COLO668 (cell line): ENCODE results near the gene ZNF385C.

Experiments used
- DNase-seq: peaks from one replicate; lab custom pipeline; 2025; ENCODE audit not compliant: unreplicated experiment; lab: John Stamatoyannopoulos, UW

Gene ZNF385C

DNA sequence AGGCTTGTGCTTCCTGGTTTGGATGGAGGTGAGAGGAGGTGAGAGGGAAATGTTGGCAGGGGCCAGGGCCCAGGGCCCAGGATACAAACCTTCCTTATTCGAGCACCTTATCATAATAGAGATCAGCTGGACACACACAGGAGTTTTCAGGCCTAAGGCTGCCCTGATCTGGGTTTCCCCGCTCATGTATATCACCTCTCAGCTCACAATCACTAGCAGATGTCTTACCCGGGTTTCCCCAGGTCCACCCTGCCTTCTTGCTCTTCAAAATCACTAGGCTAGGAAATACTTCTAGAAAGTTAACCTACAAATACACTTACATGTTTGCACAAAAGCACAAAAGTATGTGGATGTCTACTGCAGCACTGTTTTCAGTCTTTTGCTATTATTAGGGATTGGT, 28.6 kb upstream of the ZNF385C start:
- DNase-seq = no peak

GRCh38 chr17:42125565-42125964, 27.3 kb upstream of the ZNF385C start:
- DNase-seq = no peak

DNA sequence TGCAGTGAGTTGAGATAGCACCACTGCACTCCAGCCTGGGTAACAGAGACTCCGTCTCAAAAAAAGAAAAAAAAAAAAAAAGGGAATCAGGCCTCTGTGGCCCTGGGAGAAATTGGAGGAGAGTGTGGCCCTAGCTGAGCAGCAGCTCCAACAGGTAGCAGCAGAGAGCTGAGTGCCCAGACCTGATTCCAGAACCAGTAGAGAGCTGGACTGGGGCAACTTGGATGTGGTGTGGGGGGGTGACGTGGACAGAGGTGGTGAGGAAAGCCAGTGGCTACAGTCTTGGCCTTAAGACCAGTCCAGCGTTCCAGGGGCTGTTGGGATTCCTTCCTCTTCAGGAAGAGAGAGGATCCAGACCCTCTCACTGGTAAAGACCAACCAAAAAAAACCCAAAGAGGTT, 26.0 kb upstream of the ZNF385C start:
- DNase-seq = no peak

- DNase-seq = peak; percentile 48
Measured at GRCh38 chr17:42122371-42123303, 24.4 kb upstream of the ZNF385C start, which contains the start of gene HSPB9. HSPB9 (plus strand) TSS chr17:42122804; CDS start chr17:42122851, 47 bp downstream.

DNA sequence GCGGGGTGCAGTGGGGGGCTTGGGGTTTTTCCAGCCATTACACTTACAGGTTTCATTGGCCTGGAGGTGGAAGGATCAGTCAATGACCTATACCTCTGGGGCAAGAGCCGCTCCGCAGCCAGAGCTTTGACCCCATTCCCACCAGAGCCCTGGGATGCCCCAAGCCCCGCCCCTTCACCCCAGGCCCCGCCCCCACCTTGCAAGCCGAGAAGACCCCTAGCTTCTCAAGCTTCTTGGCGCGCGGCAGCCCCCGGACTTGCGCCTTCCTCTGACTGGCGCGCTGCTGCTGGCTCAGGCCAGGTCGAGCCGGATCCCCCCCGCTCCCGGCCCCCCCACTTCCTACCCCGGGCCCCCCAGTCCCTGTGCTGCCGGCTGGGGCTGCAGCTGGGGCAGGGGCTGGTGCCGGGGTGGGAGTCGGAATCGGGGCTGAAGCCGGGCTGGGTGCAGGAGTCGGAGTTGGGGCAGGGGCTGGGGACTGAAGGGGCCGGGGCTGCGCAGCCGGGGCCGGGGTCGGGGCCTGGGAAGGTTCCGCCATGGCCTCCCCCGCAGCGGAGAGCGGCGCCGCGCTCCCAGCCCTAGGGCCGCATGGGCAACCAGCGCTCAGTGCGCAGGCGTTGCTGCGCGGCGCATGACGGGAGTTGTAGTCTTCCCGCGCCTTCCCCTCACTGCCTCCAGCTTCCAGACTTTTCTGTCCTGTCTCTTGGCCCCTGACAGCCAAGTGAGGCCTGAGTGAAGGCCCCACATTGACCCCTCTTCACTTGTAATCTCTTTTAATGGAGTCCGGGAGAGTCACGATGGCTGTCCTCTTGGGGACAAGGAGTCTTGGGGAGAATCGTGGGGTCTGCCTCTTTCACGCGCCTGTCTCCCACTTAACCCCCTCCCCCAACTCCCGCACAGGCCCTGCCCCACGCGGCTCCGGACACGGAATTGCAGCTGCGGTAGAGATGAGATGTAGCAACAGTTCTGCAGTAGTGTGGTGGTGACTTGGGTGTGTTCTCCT, 22.8 kb upstream of the ZNF385C start, which contains the start of gene KAT2A:
TSS of gene KAT2A (minus strand) at position 598 of the 1,000 bp plus-strand sequence. CDS start at position 535, 63 bp downstream.
- peak; percentile 79 for DNase-seq

DNA sequence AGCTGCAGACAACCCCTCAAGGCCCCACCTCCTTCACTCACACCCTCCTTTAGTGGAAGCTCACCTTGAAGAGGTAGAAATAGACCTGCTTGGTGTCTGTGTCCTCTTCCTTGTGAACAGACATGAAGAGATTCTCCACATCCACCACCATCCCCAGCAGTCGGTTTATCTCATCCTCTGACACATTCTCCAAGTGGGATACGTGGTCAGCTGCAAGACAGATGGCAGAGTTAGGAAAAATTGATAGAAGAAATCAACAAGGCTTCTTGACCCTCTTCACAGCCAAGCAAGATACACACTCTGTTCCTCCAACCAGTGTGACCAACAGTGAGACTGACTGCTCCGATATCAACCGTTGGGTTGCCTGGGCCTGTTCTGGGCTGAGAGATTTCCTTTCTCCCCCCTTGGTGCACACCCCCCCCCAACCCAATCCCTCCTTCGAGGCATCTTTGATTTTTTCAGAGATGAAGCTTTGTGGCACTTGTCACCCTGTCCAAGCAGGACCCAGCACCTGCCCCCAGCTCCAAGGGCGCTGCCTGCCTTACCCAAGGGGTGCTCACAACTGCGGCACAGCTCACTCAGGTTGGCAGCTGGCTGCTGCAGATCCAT, 22.0 kb upstream of the ZNF385C start:
- no peak for DNase-seq

DNA sequence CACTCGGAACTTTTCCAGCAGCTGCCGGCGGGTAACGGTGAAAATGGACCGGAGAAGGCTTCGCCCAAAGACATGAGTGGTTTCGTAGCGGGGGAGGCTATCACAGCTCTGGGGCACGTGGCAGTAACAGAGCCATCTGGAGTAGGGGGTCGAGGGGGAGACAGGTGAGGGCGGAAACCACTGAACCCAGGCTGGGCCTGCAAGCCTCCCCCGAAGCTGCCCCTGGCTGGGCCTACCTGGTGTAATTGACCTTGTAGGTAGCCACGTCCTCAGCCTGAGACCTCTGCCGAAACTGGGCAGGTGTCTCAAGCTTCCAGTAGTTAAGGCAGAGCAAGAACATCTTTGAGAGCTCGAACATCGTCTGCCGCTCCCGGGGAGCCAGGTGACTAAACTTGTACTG, 21.0 kb upstream of the ZNF385C start:
- DNase-seq = no peak

- DNase-seq = peak; percentile 12
Measured at GRCh38 chr17:42118545-42118944, 20.3 kb upstream of the ZNF385C start.

GRCh38 chr17:42118126-42118510, 19.8 kb upstream of the ZNF385C start:
- no peak for DNase-seq

GRCh38 chr17:42117397-42118125, 19.3 kb upstream of the ZNF385C start:
- no peak for DNase-seq

DNA sequence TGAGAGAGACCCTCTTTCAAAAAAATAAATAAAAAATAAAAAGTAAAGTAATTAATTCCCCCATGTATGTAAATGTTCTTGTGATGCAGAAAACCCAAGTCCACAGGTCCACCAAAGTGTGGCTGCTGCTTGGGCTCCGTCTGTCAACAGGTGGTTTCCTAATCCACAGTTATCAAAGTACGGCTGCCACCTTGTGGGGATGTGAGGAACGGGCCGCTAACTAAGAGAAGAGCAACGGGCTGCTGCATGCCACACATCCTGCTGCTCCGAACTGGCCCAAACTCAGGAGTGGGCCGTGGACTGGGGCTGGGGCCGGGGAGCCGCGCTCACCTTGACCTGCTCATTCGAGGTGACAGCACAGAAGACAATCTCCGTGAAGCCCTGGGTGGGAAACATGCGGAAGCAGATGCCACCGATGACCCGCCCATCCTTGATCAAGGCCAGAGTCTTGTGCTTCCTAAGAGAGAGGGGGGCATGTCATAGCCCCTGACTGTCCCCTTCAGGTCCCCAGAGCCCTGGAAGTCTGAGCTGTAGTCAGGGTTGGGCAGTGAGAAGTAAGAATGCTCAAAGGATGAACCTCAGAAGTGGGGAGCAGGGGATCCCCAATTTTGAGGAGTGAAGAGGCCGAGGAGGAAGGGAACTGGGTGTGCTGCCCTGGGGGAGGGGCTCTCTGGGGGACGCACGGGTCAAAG, 18.6 kb upstream of the ZNF385C start:
- DNase-seq = peak; percentile 65

- no peak for DNase-seq
Measured at GRCh38 chr17:42114118-42114517, 15.8 kb upstream of the ZNF385C start.

- no peak for DNase-seq
Measured at GRCh38 chr17:42113293-42114069, 15.2 kb upstream of the ZNF385C start.

- DNase-seq = peak; percentile 10
Measured at GRCh38 chr17:42112552-42113176, 14.4 kb upstream of the ZNF385C start, which contains the start of gene DHX58. DHX58 (minus strand) TSS chr17:42112714; CDS start chr17:42111892, 822 bp downstream.

GRCh38 chr17:42111871-42112551, 13.7 kb upstream of the ZNF385C start:
- no peak for DNase-seq

DNA sequence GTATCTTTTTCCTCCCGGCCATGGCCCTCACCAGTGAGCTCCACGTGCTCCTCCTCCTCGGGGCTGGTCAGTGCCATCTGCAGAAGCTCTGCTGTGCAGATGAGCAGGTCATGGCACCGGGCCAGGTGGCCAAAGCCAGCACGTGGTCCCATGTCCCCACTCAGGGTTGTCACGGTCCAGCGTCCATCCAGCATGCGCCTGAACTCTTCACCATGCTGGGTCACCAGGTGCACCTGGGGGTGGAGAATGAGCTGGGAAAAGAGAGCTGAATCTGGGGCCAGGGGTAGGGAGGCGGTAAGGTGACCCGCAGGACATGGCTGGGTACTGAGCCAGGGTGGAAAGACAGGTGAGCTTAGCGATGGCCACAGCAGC, 13.0 kb upstream of the ZNF385C start:
- DNase-seq = no peak

GRCh38 chr17:42110301-42111264, 12.3 kb upstream of the ZNF385C start:
- no peak for DNase-seq
